GM12878 (cell line): ENCODE measurements around the gene CFAP65. TPM values are rescaled to one million over a fixed set of nuclear protein-coding genes. Genes with fewer than 3 reads are reported as not detected.

ENCODE experiments used
- CEBPZ ChIP-seq: fragments of 150-350 bp; IDR thresholded peaks from 2 replicates; pipeline ENCODE4 v1.6.1; 2016; ENCODE audit warnings: low read depth, low read length
- CHD1 ChIP-seq: IDR thresholded peaks from 2 replicates; pipeline ENCODE4 v1.6.1; 2012; ENCODE audit warnings: low read depth, low read length, improper control_type of control experiment
- EP300 ChIP-seq, 2 experiments: fragments of 150-350 bp in 1 of 2; IDR thresholded peaks; 2 replicates each; pipeline ENCODE4 v1.6.1; 2011 to 2012; ENCODE audit warnings: low read depth in 2 of 2, low read length in 2 of 2, borderline replicate concordance in 1 of 2, improper control_type of control experiment in 1 of 2, inconsistent platforms in 1 of 2; ENCODE audit not compliant: control insufficient read depth in 1 of 2
- EZH2 ChIP-seq: IDR thresholded peaks from 2 replicates; pipeline ENCODE4 v1.6.1; 2012; ENCODE audit warnings: low read depth, mild to moderate bottlenecking, control low read depth, inconsistent platforms, low read length, borderline replicate concordance; ENCODE audit not compliant: control insufficient read depth
- IRF5 ChIP-seq: fragments of 450-650 bp; IDR thresholded peaks from 2 replicates; pipeline ENCODE4 v1.6.1; 2017; ENCODE audit warnings: borderline replicate concordance
- MYC ChIP-seq: IDR thresholded peaks from 2 replicates; pipeline ENCODE4 v1.6.1; 2011; ENCODE audit warnings: mild to moderate bottlenecking, low read length, moderate library complexity, inconsistent platforms; ENCODE audit not compliant: insufficient read depth, insufficient replicate concordance, insufficient read length, severe bottlenecking
- NFYA ChIP-seq: IDR thresholded peaks from 2 replicates; pipeline ENCODE4 v1.6.1; 2011; ENCODE audit warnings: low read depth, mild to moderate bottlenecking, low read length, improper control_type of control experiment, borderline replicate concordance
- POLR2AphosphoS5 ChIP-seq: IDR thresholded peaks from 2 replicates; pipeline ENCODE4 v1.6.1; 2011; ENCODE audit warnings: mild to moderate bottlenecking, low read length, inconsistent platforms
- POU2F2 ChIP-seq: IDR thresholded peaks from 3 replicates; pipeline ENCODE4 v1.6.1; 2011; ENCODE audit warnings: low read depth, mild to moderate bottlenecking, low read length, borderline replicate concordance
- RUNX3 ChIP-seq: IDR thresholded peaks from 2 replicates; pipeline ENCODE4 v1.6.1; 2012; ENCODE audit warnings: low read length, inconsistent platforms
- SMC3 ChIP-seq: IDR thresholded peaks from 2 replicates; pipeline ENCODE4 v1.6.1; 2011; ENCODE audit warnings: low read length, improper control_type of control experiment, borderline replicate concordance
- TCF3 ChIP-seq: IDR thresholded peaks from 2 replicates; pipeline ENCODE4 v1.6.1; 2012; ENCODE audit warnings: low read depth, mild to moderate bottlenecking, low read length, borderline replicate concordance; ENCODE audit not compliant: insufficient read depth
- ZZZ3 ChIP-seq: IDR thresholded peaks from 2 replicates; pipeline ENCODE4 v1.6.1; 2011; ENCODE audit warnings: low read depth; ENCODE audit not compliant: control insufficient read depth, insufficient read length
- polyA plus RNA-seq, 11 experiments: library from polyadenylated mRNA; depleted of rRNA in 4 of 11; unstranded in 6 of 11; stranded (reverse) in 5 of 11; fragments of >200 nt; fragmentation: Nextera tagmentation in 4 of 11; fragmentation: Illumina TruSeq in 1 of 11; extraction: Ambion mirVana in 4 of 11; extraction: Trizol in 1 of 11; gene quantifications; 1 replicate in 1 of 11; 2 replicates in 10 of 11; pipeline versions ENCODE4 v1.2.1 to v1.2.3, GENCODE V29; 2011 to 2016; ENCODE audit warnings: inconsistent platforms in 2 of 11, missing spikeins in 2 of 11, low read depth in 1 of 11
- total RNA-seq, 4 experiments: library from RNA; depleted of rRNA in 3 of 4; stranded (reverse); fragments of >200 nt in 3 of 4; fragmentation: Illumina TruSeq in 1 of 4; extraction: Trizol in 1 of 4; gene quantifications; 2 replicates each; pipeline versions ENCODE4 v1.2.1 to v1.2.3, GENCODE V29; 2013 to 2021

CFAP65 gene
- total and polyA plus RNA-seq, 10 of the 15 experiments (the other 5 are each of a cell fraction or from before 2014, with no cell fraction given) = not detected

- TF ChIP-seq CEBPZ = no peak
- TF ChIP-seq CHD1 = no peak
- TF ChIP-seq POLR2AphosphoS5 = no peak
- no peak for TF ChIP-seq NFYA
- TF ChIP-seq SMC3 = no peak
- no peak for TF ChIP-seq IRF5
- no peak for TF ChIP-seq TCF3
- no peak for TF ChIP-seq EP300 (IDR thresholded peaks at IDR 0.05; ENCODE audit: borderline replicate concordance in 1 of 2, control insufficient read depth in 1 of 2, low read depth in 2 of 2, low read length in 2 of 2)
- no peak for TF ChIP-seq ZZZ3
- TF ChIP-seq POU2F2 = no peak
- no peak for TF ChIP-seq MYC
- no peak for TF ChIP-seq EZH2
- TF ChIP-seq RUNX3 = no peak
- TF ChIP-seq, all 136 proteins: peak for 0
Measured at GRCh38 chr2:219056176-219056895, 15.0 kb upstream of the CFAP65 start (continued).
